Stomach (tissue), 4 donors: ENCODE results near the gene PAMR1.

Experiments used
- POLR2AphosphoS5 ChIP-seq, 3 donors: sonication (generic); formaldehyde crosslinking; IDR thresholded peaks; one replicate each; pipeline ENCODE4 v1.6.1; 2016; ENCODE audit warnings: antibody characterized with exemption in 3 of 3
- TF ChIP-seq, protein P1 (sequence below), 7 experiments: fragments of 450-650 bp in 4 of 7; fragments of 200-600 bp in 3 of 7; sonication (generic) in 3 of 7; IDR thresholded peaks; one replicate each; pipeline ENCODE4 v1.5.1; 2016 to 2019; ENCODE audit warnings: antibody characterized with exemption in 7 of 7, control low read depth in 2 of 7, mild to moderate bottlenecking in 1 of 7

DNA sequence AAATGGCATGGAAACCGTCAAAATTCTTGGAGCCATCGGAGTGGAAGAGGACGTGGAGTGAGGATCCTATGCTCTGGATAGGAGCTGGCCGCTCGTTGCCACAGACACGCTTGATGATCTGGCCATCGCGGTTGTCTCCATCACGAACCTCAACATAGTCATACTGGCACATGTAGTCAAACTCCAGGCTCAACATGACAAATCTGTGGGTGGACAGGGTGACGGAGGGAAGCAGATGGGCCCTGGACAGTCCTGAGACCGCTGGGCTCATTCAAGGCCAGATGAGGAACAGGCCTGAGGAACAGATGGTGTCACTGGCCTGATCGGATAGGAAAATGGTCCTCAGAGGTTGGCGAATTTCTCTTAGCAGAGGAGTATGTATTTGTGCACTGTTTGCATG is 54.8 kb downstream of the PAMR1 start:
- TF ChIP-seq, protein P1, sequence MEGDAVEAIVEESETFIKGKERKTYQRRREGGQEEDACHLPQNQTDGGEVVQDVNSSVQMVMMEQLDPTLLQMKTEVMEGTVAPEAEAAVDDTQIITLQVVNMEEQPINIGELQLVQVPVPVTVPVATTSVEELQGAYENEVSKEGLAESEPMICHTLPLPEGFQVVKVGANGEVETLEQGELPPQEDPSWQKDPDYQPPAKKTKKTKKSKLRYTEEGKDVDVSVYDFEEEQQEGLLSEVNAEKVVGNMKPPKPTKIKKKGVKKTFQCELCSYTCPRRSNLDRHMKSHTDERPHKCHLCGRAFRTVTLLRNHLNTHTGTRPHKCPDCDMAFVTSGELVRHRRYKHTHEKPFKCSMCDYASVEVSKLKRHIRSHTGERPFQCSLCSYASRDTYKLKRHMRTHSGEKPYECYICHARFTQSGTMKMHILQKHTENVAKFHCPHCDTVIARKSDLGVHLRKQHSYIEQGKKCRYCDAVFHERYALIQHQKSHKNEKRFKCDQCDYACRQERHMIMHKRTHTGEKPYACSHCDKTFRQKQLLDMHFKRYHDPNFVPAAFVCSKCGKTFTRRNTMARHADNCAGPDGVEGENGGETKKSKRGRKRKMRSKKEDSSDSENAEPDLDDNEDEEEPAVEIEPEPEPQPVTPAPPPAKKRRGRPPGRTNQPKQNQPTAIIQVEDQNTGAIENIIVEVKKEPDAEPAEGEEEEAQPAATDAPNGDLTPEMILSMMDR (IDR thresholded peaks at IDR 0.05), result no peak
- TF ChIP-seq POLR2AphosphoS5 (IDR thresholded peaks at IDR 0.05), result no peak
